ENCODE measurements around the gene TAF7L. TPM values are rescaled to one million over a fixed set of nuclear protein-coding genes. Genes with fewer than 3 reads are reported as not detected.

Gene TAF7L, protein sequence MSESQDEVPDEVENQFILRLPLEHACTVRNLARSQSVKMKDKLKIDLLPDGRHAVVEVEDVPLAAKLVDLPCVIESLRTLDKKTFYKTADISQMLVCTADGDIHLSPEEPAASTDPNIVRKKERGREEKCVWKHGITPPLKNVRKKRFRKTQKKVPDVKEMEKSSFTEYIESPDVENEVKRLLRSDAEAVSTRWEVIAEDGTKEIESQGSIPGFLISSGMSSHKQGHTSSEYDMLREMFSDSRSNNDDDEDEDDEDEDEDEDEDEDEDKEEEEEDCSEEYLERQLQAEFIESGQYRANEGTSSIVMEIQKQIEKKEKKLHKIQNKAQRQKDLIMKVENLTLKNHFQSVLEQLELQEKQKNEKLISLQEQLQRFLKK
- total RNA-seq = 0.37 and 0.39 TPM in 2 replicates

DNA sequence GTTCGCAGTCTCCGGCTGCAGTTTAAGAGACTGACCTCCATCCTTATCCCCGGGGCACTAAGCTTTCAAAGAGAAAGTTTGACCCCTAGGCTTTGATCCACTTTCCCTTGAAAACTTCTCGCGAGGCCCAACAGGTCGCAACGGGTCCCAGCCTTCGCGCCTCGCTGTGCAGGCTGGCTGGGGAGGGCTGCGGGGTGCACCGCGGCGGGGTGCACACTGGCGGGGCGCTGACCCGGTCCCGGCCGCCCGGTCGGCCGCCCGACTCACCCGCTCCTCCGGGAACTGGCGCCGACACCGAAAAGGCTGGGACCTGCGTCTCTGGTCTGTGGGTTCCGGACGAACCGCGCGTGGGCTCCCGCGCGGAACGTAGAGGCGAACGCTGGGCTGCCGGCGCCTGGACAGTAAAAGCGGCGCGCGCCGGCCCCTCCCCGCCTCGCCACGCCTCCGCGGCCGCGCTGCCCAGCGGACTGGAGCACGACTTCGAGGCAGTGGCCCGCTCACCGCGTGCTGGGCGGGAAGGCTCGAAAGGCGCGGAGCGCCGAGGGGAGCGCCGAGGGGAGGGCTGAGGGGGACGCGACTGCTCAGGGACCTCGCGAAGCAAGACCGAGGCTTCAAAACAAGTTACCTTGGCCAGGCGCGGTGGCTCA is at the start of gene TAF7L:
Gene TAF7L, minus strand, starts transcription at position 378 of the 647 bp plus-strand sequence. CDS start 3,791 bp downstream, outside the sequence.

DNA sequence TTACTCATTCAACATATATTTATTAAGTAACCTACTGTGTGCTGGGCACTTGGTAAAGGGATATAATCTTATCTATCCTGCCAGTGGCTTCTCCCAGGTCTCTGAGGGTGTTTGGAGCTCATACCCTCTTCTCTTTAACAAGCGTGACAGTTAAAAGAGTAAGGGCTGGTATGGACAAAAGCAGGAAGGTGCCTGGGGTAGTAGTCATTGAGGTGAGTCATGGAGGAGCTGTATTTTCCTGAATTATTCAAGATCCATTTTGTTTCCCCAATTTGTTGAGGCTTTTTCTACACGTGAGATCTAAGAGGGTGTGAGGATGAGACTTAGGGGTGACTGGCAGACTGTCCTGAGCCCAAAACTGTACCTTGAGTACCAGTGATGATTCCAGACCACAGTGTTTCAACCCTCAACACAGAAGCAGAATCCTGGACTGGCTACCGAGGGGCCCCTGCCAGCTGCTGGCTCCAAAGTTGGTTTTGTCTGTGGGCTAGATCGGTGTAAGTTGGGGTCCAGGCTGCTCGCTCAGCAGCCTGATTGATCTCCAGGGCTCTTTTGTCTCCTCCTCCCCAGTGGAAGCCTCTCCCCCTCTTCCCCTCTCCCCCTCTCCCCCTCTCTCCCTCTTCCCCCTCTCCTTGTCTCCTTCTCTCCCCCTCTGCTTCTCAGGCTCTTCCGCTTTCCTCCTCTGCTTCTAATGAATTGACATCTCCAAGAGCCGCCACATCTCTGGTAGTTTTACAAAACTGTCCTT is 71.8 kb downstream of the TAF7L start, which contains the start of gene DRP2:
Gene DRP2, plus strand, starts transcription at position 671 of the 748 bp plus-strand sequence. CDS start 11,862 bp downstream, outside the sequence.

Small RNAs within 50 kb of the gene (small RNA-seq; reads per million reads assigned to genes)
- gene RNU6-934P = not detected

Other genes with a start within 250 kb of the TAF7L start
- 7.0 and 15.4 TPM in 2 replicates for gene TRMT2B, start 239.2 kb downstream of the TAF7L start, total RNA-seq
- 1.6 and 2.2 TPM in 2 replicates for gene TMEM35A, start 212.5 kb downstream of the TAF7L start, total RNA-seq
- gene CENPI, start 193.1 kb downstream of the TAF7L start, total RNA-seq = 18.7 and 30.7 TPM in 2 replicates
- gene DRP2, start 71.5 kb downstream of the TAF7L start, total RNA-seq = under 0.01 and 0.20 TPM in 2 replicates
- 5.5 TPM in 2 replicates for gene TIMM8A, start 57.4 kb upstream of the TAF7L start, total RNA-seq
- not detected in 2 replicates for gene BTK, start 94.9 kb upstream of the TAF7L start, total RNA-seq
- gene RPL36A, start 99.7 kb upstream of the TAF7L start, total RNA-seq = 145 and 219 TPM in 2 replicates
- gene GLA, start 116.6 kb upstream of the TAF7L start, total RNA-seq = 23.9 and 24.4 TPM in 2 replicates
- gene HNRNPH2, start 116.9 kb upstream of the TAF7L start, total RNA-seq = 46.5 and 47.8 TPM in 2 replicates
- 3.1 and 3.3 TPM in 2 replicates for gene ARMCX4, start 194.1 kb upstream of the TAF7L start, total RNA-seq